GM19043 (cell line): ENCODE data around the gene SMTNL1.

Experiments used
- ATAC-seq: cut with Tn5 transposase; IDR thresholded peaks from one replicate; pipeline ENCODE4 v1.9.1; 2021; ENCODE audit warnings: low read depth; ENCODE audit not compliant: unreplicated experiment

The SMTNL1 gene

GRCh38 chr11:57542582-57542981, 5.2 kb downstream of the SMTNL1 start:
- no peak for ATAC-seq

- no peak for ATAC-seq
These were observed 6.2 kb downstream of the SMTNL1 start for GRCh38 chr11:57543593-57543992.

GRCh38 chr11:57544566-57544965, 7.2 kb downstream of the SMTNL1 start:
- ATAC-seq, result no peak

- no peak for ATAC-seq
These were observed 8.5 kb downstream of the SMTNL1 start for GRCh38 chr11:57545883-57546282.

- ATAC-seq, result no peak
These were observed 9.1 kb downstream of the SMTNL1 start for GRCh38 chr11:57546451-57546850.

- peak; percentile 56 for ATAC-seq
These were observed 9.6 kb downstream of the SMTNL1 start for GRCh38 chr11:57546869-57547475.

GRCh38 chr11:57547854-57548377, 10.5 kb downstream of the SMTNL1 start:
- peak; percentile 92 for ATAC-seq

- ATAC-seq, result no peak
These were observed 12.6 kb downstream of the SMTNL1 start for GRCh38 chr11:57549983-57550382.

GRCh38 chr11:57551941-57552340, 14.5 kb downstream of the SMTNL1 start:
- ATAC-seq, result no peak

GRCh38 chr11:57552479-57552878, 15.1 kb downstream of the SMTNL1 start:
- ATAC-seq, result no peak

- no peak for ATAC-seq
These were observed 18.0 kb downstream of the SMTNL1 start for GRCh38 chr11:57555393-57555792.

GRCh38 chr11:57556041-57556440, 18.6 kb downstream of the SMTNL1 start:
- ATAC-seq, result no peak

GRCh38 chr11:57560146-57560545, 22.8 kb downstream of the SMTNL1 start:
- ATAC-seq, result no peak

GRCh38 chr11:57562596-57562995, 25.2 kb downstream of the SMTNL1 start:
- ATAC-seq, result no peak

GRCh38 chr11:57566005-57566904, 28.9 kb downstream of the SMTNL1 start:
- ATAC-seq, result peak; percentile 53

GRCh38 chr11:57566905-57567514, 29.6 kb downstream of the SMTNL1 start:
- peak; percentile 2 for ATAC-seq

- peak; percentile 63 for ATAC-seq
These were observed 30.3 kb downstream of the SMTNL1 start, which contains the start of gene UBE2L6 for GRCh38 chr11:57567515-57568329. Gene UBE2L6, minus strand, starts transcription at chr11:57567672. Its CDS starts 61 bp downstream, at chr11:57567611.

- ATAC-seq, result peak; percentile 6
These were observed 31.0 kb downstream of the SMTNL1 start for GRCh38 chr11:57568330-57568766.

- no peak for ATAC-seq
These were observed 34.2 kb downstream of the SMTNL1 start for GRCh38 chr11:57571606-57572005.

- ATAC-seq, result no peak
These were observed 36.7 kb downstream of the SMTNL1 start for GRCh38 chr11:57574061-57574460.
